ENCODE measurements around the gene FOSB.
"Not testable (repeated sequence)": the region's sequence is repeated elsewhere in the genome, so short reads cannot be mapped to it uniquely, and the experiment has no call there.

The FOSB gene

DNA sequence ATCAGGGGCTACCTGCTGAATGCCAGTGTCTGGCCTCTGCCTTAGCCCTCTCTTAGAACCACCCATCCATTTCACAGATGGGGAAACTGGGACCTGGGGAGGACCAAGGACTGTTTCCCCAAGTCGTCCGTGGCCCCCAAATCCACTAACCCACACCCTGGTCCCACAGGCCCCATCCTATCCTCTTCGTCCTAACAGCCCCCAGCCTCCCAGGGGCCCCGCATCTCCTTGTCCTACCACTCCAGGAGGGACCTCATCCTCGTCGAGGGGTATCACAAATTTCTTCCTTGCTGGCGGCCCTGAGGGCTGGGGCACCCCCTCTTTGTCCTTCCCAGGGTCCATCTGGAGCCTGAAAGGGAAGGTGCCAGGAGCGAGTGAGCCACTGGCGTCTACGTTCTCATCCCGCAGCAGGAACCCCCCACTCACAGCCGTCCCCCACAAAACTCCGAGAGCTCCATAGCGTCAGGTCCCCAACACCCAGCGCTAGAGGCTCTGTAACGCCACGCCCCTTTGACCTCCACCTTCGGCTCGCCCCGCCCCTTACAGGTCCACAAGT is 44.7 kb upstream of the FOSB start:
- H3K4me2 ChIP-seq, result peak overlapping the region; percentile 96 to 100 (median 99)
- peaks cover 0 to 26% (median 7%) of the 10 kb centered on the region in 11 experiments; a peak in 15 of 22 replicates for H4K20me1 ChIP-seq
- H3K9me3 ChIP-seq (replicated peaks in 1 of 11), result no peaks in the 10 kb centered on the region
- peaks cover 0 to 5% (median 0%) of the 10 kb centered on the region in 11 experiments; a peak in 6 of 22 replicates for H3K27me3 ChIP-seq
- no peak for TF ChIP-seq Cebpa-rat (IDR thresholded peaks at IDR 0.05)
- peaks cover under 1 to 16% (median 13%) of the 10 kb centered on the region in 11 experiments; a peak in 17 of 22 replicates for H3K36me3 ChIP-seq
- H3K27ac ChIP-seq, result peak overlapping the region; percentile 74 to 93 (median 91); a peak in 21 of 22 replicates
- peak overlapping the region; percentile 68 to 77 (median 74) for H3K4me3 ChIP-seq
- peak overlapping the region; percentile 78 to 88 (median 85) for H3K9ac ChIP-seq
- peaks cover 70 to 99% (median 92%) of the 10 kb centered on the region in 10 experiments for H3K4me1 ChIP-seq

DNA sequence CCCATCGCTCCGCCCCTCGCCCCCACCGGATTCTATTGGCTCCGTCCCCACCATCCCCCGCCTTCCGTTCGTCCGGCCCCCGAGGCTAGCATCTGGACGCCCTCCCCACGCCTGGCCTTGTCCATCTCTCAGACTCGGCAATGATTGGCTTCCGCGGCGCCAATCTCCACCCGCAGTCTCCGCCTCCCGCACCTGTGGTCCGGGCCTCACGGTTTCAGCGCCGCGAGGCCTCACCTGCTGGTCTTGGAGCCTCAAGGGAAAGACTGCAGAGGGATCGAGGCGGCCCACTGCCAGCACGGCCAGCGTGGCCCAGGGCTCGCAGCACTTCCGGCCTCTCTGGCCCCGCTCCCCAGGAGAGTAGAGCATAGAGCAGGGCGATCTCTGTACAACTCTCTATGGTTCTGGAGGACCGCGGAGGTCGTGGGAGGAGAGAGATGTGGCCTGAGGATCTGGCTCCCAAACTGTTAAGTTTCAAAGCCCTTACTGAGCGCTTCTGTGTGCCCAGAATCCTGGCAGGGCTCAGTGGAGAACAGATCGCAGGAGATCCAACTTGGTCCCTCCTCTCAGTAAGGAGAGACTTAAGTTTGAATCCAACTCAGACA is 44.1 kb upstream of the FOSB start, which contains the start of gene ERCC1:
Gene ERCC1, minus strand, starts transcription at position 329 of the 602 bp plus-strand sequence. CDS start 543 bp downstream, outside the sequence.
- Histone ChIP-seq H3K9me3 (replicated peaks in 1 of 11) (no peaks in the 10 kb centered on the region), H3K27me3 (peaks cover 0 to 11% (median 5%) of the 10 kb centered on the region in 11 experiments; a peak in 11 of 22 replicates), H3K36me3 (peaks cover 0 to 16% (median 11%) of the 10 kb centered on the region in 11 experiments; a peak in 15 of 22 replicates), H4K20me1 (peaks cover 0 to 20% (median 7%) of the 10 kb centered on the region in 11 experiments; a peak in 15 of 22 replicates), H3K4me2 (peak within 1 kb of the TSS; percentile 96 to 100 (median 99)), H3K4me1 (peaks cover 64 to 98% (median 91%) of the 10 kb centered on the region in 10 experiments), H3K27ac (peak within 1 kb of the TSS; percentile 74 to 93 (median 91)), H3K9ac (peak within 1 kb of the TSS; percentile 78 to 88 (median 85)), H3K4me3 (peak within 1 kb of the TSS; percentile 68 to 77 (median 74))
- no peak for TF ChIP-seq Cebpa-rat (IDR thresholded peaks at IDR 0.05)

DNA sequence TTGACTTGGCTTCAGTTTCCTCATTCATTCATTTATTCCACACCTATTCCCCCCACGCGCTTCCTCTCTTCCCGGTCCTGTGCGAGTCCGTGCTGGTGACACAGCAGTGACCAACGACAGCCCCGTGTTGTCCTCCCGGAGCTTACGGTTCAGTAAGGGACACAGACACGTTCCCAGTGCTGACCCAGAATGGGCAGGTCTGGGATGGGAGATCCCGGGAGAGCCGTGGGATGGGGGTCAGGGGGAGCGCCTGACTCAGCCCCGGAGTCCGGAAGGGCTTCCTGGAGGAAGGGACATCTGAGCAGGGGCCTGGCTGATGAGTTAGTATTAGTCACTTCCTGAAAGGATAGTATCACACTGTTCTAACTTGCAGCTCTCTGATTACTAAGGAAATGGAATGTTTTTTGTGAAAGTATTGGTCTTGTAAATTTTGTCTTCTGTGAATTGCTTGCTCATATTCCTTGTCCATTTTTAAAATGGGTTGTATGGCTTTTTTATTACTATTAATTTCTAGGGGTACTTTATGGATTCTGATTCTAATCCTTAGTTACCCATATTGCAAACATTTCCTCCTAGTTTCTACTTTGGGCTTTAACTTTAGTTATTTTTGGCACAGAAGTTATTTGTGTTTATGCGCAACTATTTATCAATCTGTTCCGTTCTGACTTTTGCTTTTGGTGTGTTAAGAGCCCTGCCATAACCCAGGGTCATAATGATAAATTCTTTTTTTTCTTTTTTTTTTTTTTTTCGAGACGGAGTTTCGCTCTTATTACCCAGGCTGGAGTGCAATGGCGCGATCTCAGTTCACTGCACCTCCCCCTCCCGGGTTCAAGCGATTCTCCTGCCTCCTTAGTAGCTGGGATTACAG is 43.4 kb upstream of the FOSB start:
- Histone ChIP-seq H3K36me3 (peaks cover 0 to 16% (median 11%) of the 10 kb centered on the region in 11 experiments; a peak in 15 of 22 replicates), H3K9ac (peak overlapping the region; percentile 78 to 88 (median 85)), H3K4me1 (peaks cover 57 to 97% (median 90%) of the 10 kb centered on the region in 10 experiments), H3K27me3 (peaks cover 0 to 15% (median 8%) of the 10 kb centered on the region in 11 experiments; a peak in 11 of 22 replicates), H3K4me3 (peak overlapping the region; percentile 68 to 77 (median 74)), H3K9me3 (replicated peaks in 1 of 11) (no peaks in the 10 kb centered on the region), H4K20me1 (peaks cover 0 to 13% (median 0%) of the 10 kb centered on the region in 11 experiments; a peak in 4 of 22 replicates), H3K4me2 (peak overlapping the region; percentile 96 to 100 (median 99)), H3K27ac (peak overlapping the region; percentile 74 to 93 (median 91))
- TF ChIP-seq Cebpa-rat (IDR thresholded peaks at IDR 0.05), result no peak

DNA sequence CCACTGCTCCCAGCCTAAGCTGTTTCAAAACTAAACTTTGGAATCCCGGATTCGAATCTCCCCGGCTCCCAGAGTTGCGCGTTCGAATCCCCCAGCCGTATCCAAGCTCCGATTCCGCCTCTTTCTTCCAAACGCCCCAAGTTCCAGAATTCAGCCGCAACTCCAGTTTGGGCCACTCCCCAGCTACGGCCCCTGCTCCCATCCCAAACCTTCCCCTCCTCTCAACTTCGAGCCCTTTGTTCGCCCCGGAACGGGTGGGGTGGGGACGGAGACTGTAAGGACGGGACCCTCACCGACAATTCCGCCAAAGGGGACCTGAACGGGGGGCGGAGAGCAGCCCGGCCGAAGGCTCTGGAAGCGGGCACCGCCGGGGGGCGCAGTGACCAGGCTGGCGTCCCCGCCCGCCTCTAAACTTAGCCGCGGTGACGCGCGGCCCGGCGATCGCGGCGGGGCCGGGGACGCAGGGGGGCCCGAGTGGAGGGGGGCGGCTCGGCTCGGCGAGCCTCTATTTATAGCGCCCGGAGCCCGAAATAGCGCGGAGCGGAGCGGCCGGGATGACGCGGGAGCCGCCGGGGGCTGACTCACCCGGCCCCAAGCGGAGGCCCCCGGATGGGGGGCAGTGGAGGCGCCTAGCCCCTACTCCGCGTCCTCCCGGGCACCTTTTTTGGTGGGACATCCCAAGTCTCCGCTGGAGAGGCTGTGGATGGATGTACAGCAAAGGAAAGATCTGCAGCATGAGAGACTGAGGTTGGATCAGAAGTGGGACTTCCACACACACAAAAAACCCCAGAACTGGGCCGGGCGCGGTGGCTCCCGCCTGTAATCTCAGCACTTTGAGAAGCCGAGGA is 39.2 kb upstream of the FOSB start:
- peaks cover 23 to 72% (median 64%) of the 10 kb centered on the region in 10 experiments for H3K4me1 ChIP-seq
- TF ChIP-seq Cebpa-rat (IDR thresholded peaks at IDR 0.05), result no peak
- H3K36me3 ChIP-seq, result no peaks in the 10 kb centered on the region
- no peaks in the 10 kb centered on the region for H4K20me1 ChIP-seq
- H3K4me2 ChIP-seq, result peak overlapping the region; percentile 77 to 95 (median 92)
- peak overlapping the region; percentile 60 to 82 (median 73) for H3K9ac ChIP-seq
- peak overlapping the region; percentile 54 to 71 (median 60) for H3K4me3 ChIP-seq
- H3K9me3 ChIP-seq (replicated peaks in 1 of 11), result no peaks in the 10 kb centered on the region
- H3K27ac ChIP-seq, result peak overlapping the region; percentile 31 to 77 (median 69); a peak in 21 of 22 replicates
- peaks cover 0 to 15% (median 8%) of the 10 kb centered on the region in 11 experiments; a peak in 11 of 22 replicates for H3K27me3 ChIP-seq

DNA sequence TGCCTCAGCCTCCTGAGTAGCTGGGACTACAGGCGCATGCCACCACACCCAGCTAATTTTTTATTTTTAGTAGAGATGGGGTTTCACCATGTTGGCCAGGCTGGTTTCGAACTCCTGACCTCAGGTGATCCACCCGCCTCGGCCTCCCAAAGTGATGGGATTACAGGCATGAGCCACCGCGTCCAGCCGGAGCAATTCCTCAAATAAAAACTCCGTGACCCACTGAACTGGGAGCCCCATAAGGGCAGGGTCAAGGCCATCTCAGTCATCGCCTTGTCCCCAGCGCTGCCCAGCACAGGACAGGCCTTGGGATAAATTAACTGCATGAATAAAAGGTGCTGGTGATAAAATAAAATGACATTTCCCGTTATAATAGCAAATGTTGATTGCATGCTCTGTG is 37.9 kb upstream of the FOSB start:
- H3K36me3 ChIP-seq; H3K9me3 ChIP-seq (replicated peaks in 1 of 11); H3K4me3 ChIP-seq; H4K20me1 ChIP-seq: not testable (repeated sequence)
- Histone ChIP-seq H3K4me1 (peaks cover 17 to 60% (median 51%) of the 10 kb centered on the region in 10 experiments), H3K27me3 (peaks cover 0 to 15% (median 8%) of the 10 kb centered on the region in 11 experiments; a peak in 11 of 22 replicates), H3K9ac (peak overlapping the region in 1 of 11 experiments; percentile 44; a peak in 1 of 22 replicates), H3K4me2 (peak overlapping the region in 7 of 11 experiments; percentile 6 to 94 (median 34); a peak in 4 of 22 replicates), H3K27ac (peak overlapping the region in 4 of 11 experiments; percentile 35 to 60 (median 48); a peak in 6 of 22 replicates)

DNA sequence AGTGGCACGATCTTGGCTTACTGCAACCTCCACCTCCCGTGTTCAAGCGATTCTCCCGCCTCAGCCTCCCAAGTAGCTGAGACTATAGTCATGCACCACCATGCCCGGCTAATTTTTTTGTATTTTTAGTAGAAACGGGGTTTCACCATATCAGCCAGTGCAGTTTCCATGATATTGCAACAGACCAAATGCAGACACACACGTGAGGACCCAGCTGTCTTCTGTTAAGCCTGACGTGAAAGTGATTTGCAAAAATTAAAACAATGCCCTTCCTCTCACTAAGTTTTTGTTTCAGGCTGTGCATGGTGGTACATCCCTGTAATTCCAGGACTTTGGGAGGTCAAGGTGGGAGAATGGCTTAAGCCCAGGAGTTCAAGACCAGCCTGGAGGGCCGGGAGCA is 36.8 kb upstream of the FOSB start:
- not testable (repeated sequence) for H3K4me3 ChIP-seq; H3K9me3 ChIP-seq (replicated peaks in 1 of 11); H4K20me1 ChIP-seq; H3K36me3 ChIP-seq
- peak overlapping the region in 8 of 11 experiments; percentile 42 to 60 (median 53); a peak in 12 of 22 replicates for H3K27ac ChIP-seq
- peaks cover 6 to 49% (median 40%) of the 10 kb centered on the region in 10 experiments; a peak in 19 of 20 replicates for H3K4me1 ChIP-seq
- H3K9ac ChIP-seq, result peak overlapping the region in 3 of 11 experiments; percentile 6 to 49 (median 35); a peak in 3 of 22 replicates
- TF ChIP-seq Cebpa-rat (IDR thresholded peaks at IDR 0.05), result peak in 5 of 11 experiments; percentile 21 to 67 (median 34); a peak in 7 of 22 replicates
- H3K4me2 ChIP-seq, result peak overlapping the region in 9 of 11 experiments; percentile 6 to 57 (median 41); a peak in 14 of 22 replicates
- peaks cover 0 to 15% (median 8%) of the 10 kb centered on the region in 11 experiments; a peak in 11 of 22 replicates for H3K27me3 ChIP-seq

DNA sequence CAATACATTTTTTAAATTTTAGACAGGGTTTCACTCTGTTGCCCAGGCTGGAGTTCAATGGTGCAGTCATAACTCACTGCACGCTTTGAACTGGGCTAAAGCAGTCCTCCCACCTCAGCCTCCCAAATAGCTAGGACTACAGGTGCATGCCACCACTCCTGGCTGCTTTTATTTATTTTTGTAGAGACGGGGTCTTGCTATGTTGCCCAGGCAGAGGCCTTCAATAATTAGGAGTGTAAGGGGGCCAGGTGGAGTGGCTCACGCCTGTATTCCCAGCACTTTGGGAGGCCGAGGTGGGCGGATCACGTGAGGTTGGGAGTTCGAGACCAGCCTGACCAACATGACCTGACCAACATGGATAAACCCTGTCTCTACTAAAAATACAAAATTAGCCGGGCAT is 35.3 kb upstream of the FOSB start:
- H3K27ac ChIP-seq; H3K9me3 ChIP-seq (replicated peaks in 1 of 11); H3K4me2 ChIP-seq; H3K36me3 ChIP-seq; H3K4me3 ChIP-seq; H4K20me1 ChIP-seq; H3K9ac ChIP-seq: not testable (repeated sequence)
- H3K4me1 ChIP-seq, result peaks cover 5 to 34% (median 29%) of the 10 kb centered on the region in 10 experiments; a peak in 17 of 20 replicates
- H3K27me3 ChIP-seq, result peaks cover 0 to 15% (median 8%) of the 10 kb centered on the region in 11 experiments; a peak in 11 of 22 replicates

Data from BLaER1 treated with 17β-estradiol and CSF1 and Interleukin-3, amounts not matched to agents 10 nM and 100 nM (cell line).